ENCODE data around the gene S100P. TPM values are rescaled to one million over a fixed set of nuclear protein-coding genes. Genes with fewer than 3 reads are reported as not detected.
A peak's percentile ranks its signal among the peaks of the same experiment; 100 is the strongest.

Gene S100P
- total and polyA plus RNA-seq, 2 experiments from 2014 or later, result not detected

GRCh38 chr4:6658597-6659075 lies 35.0 kb upstream of the S100P start:
- DNase-seq (ENCODE audit: low read depth in 1 of 2, low spot score in 1 of 2), result peak in 1 of 2 donors; percentile 72
- no peak for TF ChIP-seq CTCF (IDR thresholded peaks at IDR 0.05; ENCODE audit: low read depth, low read length)
- Histone ChIP-seq H3K36me3 (no peaks in the 10 kb centered on the region), H3K4me3 (no peak overlapping the region), H3K27ac (no peak overlapping the region), H3K9me3 (ENCODE audit: low read depth) (no peaks in the 10 kb centered on the region), H3K4me1 (ENCODE audit: low read depth) (no peaks in the 10 kb centered on the region), H3K27me3 (peaks cover 10% of the 10 kb centered on the region)

- H3K27me3 ChIP-seq, result peaks cover 10% of the 10 kb centered on the region
- H3K36me3 ChIP-seq, result no peaks in the 10 kb centered on the region
- H3K27ac ChIP-seq, result no peak overlapping the region
- DNase-seq (ENCODE audit: low read depth in 1 of 2, low spot score in 1 of 2), result peak in 1 of 2 donors; percentile 14
- no peaks in the 10 kb centered on the region for H3K9me3 ChIP-seq (ENCODE audit: low read depth)
- no peaks in the 10 kb centered on the region for H3K4me1 ChIP-seq (ENCODE audit: low read depth)
- TF ChIP-seq CTCF (IDR thresholded peaks at IDR 0.05; ENCODE audit: low read depth, low read length), result no peak
- no peak overlapping the region for H3K4me3 ChIP-seq
These were observed 33.8 kb upstream of the S100P start for GRCh38 chr4:6659897-6660296.

- H3K27ac ChIP-seq, result no peak overlapping the region
- no peak overlapping the region for H3K4me3 ChIP-seq
- no peak for TF ChIP-seq CTCF (IDR thresholded peaks at IDR 0.05; ENCODE audit: low read depth, low read length)
- peak in 1 of 2 donors; percentile 27 for DNase-seq (ENCODE audit: low read depth in 1 of 2, low spot score in 1 of 2)
- no peaks in the 10 kb centered on the region for H3K4me1 ChIP-seq (ENCODE audit: low read depth)
- no peaks in the 10 kb centered on the region for H3K36me3 ChIP-seq
- H3K9me3 ChIP-seq (ENCODE audit: low read depth), result no peaks in the 10 kb centered on the region
- H3K27me3 ChIP-seq, result peaks cover 10% of the 10 kb centered on the region
These were observed 33.2 kb upstream of the S100P start for GRCh38 chr4:6660430-6660829.

GRCh38 chr4:6662591-6662990 lies 31.1 kb upstream of the S100P start:
- no peak for TF ChIP-seq CTCF (IDR thresholded peaks at IDR 0.05; ENCODE audit: low read depth, low read length)
- H3K4me1 ChIP-seq (ENCODE audit: low read depth), result no peaks in the 10 kb centered on the region
- H3K27me3 ChIP-seq, result peaks cover 10% of the 10 kb centered on the region
- no peaks in the 10 kb centered on the region for H3K36me3 ChIP-seq
- DNase-seq (ENCODE audit: low read depth in 1 of 2, low spot score in 1 of 2), result no peak
- H3K9me3 ChIP-seq (ENCODE audit: low read depth), result no peaks in the 10 kb centered on the region
- H3K4me3 ChIP-seq, result no peak overlapping the region
- no peak overlapping the region for H3K27ac ChIP-seq

- H3K36me3 ChIP-seq, result no peaks in the 10 kb centered on the region
- no peak for TF ChIP-seq CTCF (IDR thresholded peaks at IDR 0.05; ENCODE audit: low read depth, low read length)
- no peak overlapping the region for H3K4me3 ChIP-seq
These were observed 29.9 kb upstream of the S100P start for GRCh38 chr4:6663596-6664393.

More at GRCh38 chr4:6663596-6664393, 29.9 kb upstream of the S100P start:
- no peaks in the 10 kb centered on the region for H3K9me3 ChIP-seq (ENCODE audit: low read depth)
- H3K27ac ChIP-seq, result no peak overlapping the region
- DNase-seq (ENCODE audit: low read depth in 1 of 2, low spot score in 1 of 2), result no peak
- peaks cover 7% of the 10 kb centered on the region for H3K27me3 ChIP-seq
- no peaks in the 10 kb centered on the region for H3K4me1 ChIP-seq (ENCODE audit: low read depth)

Measured in cardiac muscle cell (in vitro differentiated cells and primary cell).